Body of pancreas (tissue), 4 donors: ENCODE results near the gene HIC1. TPM values are rescaled to one million over a fixed set of nuclear protein-coding genes. Genes with fewer than 3 reads are reported as not detected.
A peak's percentile ranks its signal among the peaks of the same experiment; 100 is the strongest.

ENCODE experiments used
- ATAC-seq: fragments of 150-250 bp; one replicate; pipeline ENCODE4 v1.9.1; 2016
- DNase-seq, 4 donors: peaks; one replicate each; pipeline ENCODE4 v3.0.0-alpha.2; 2019
- H3K27ac ChIP-seq, 4 donors: fragments of 200-600 bp; sonication (generic); 1 replicate in 3 of 4; 2 replicates in 1 of 4; pipeline versions ENCODE4 v1.5.1 to v1.6.1; 2016 to 2019; ENCODE audit warnings: mild to moderate bottlenecking in 1 of 4, mixed read lengths in 1 of 4, moderate library complexity in 1 of 4
- H3K27me3 ChIP-seq, 2 donors: fragments of 200-600 bp; sonication (generic); one replicate each; pipeline ENCODE4 v1.6.0; 2016; ENCODE audit warnings: mild to moderate bottlenecking in 1 of 2
- H3K36me3 ChIP-seq, 2 donors: fragments of 200-600 bp; sonication (generic); replicated peaks in 1 of 2; 2 replicates each; pipeline ENCODE4 v1.5.1; 2016; ENCODE audit warnings: low read depth in 2 of 2; ENCODE audit not compliant: insufficient read depth in 1 of 2
- H3K4me1 ChIP-seq: fragments of 200-600 bp; sonication (generic); one replicate; pipeline ENCODE4 v1.6.0; 2016
- H3K4me3 ChIP-seq, 2 donors: fragments of 200-600 bp; sonication (generic); 1 replicate in 1 of 2; 2 replicates in 1 of 2; pipeline ENCODE4 v1.5.1; 2016 to 2019
- H3K9me3 ChIP-seq, 3 donors: fragments of 200-600 bp; sonication (generic); 1 replicate in 2 of 3; 2 replicates in 1 of 3; pipeline ENCODE4 v1.5.1; 2016
- POLR2A ChIP-seq, 3 donors: fragments of 450-650 bp; IDR thresholded peaks; one replicate each; pipeline ENCODE4 v1.6.1; 2016; ENCODE audit warnings: antibody characterized with exemption in 3 of 3, mild to moderate bottlenecking in 2 of 3
- WGBS, 2 donors: methylation state at CpG; one replicate each; pipeline ENCODE4 v1.1.5; 2017; 5-methylcytosine and 5-hydroxymethylcytosine counted together
- intact Hi-C: fragments of 100-400 bp; cut with DNase I; formaldehyde crosslinking; loops from one replicate; pipeline ENCODE4 v1.15.1; 2023
- total RNA-seq, 2 donors: library from RNA; depleted of rRNA; stranded (reverse); fragments of >200 nt; gene quantifications; one replicate each; pipeline ENCODE4 v1.1.0, GENCODE V29; 2016
- TF ChIP-seq, protein P1 (sequence below), 7 experiments: fragments of 450-650 bp in 4 of 7; fragments of 200-600 bp in 3 of 7; sonication (generic) in 3 of 7; IDR thresholded peaks; one replicate each; pipeline ENCODE4 v1.5.1; 2016 to 2019; ENCODE audit warnings: antibody characterized with exemption in 7 of 7

HIC1 gene
- total RNA-seq, 2 donors from 2014 or later, result 9.6 to 18.1 TPM

DNA sequence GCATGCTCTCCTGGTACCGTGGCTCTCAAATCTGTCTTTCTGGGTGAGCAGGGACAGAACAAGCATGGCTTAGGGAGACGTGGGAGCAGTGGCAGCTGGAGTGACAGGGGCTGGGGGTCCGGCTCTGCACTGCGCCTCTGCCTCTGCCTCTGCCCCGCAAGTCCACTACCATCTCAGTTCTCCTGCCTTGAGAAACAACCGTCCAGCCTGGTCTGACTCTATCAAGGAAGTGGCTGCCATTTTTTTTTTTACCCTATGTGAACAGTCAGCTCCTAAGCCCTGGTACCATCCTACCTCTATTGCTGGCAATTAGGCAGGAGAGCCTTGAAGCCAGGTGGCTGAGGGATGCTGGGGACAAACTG, 16.1 kb downstream of the HIC1 start:
- DNase-seq, result no peak
- H3K27ac ChIP-seq, result peak overlapping the region in 3 of 4 donors; percentile 12 to 55 (median 42)
- H3K9me3 ChIP-seq, result no peaks in the 10 kb centered on the region
- no peak for ATAC-seq
- H3K36me3 ChIP-seq, result no peaks in the 10 kb centered on the region
- H3K27me3 ChIP-seq, result no peaks in the 10 kb centered on the region
- peaks cover 13% of the 10 kb centered on the region for H3K4me1 ChIP-seq
- intact Hi-C loops, result no loop called here
- TF ChIP-seq, protein P1, sequence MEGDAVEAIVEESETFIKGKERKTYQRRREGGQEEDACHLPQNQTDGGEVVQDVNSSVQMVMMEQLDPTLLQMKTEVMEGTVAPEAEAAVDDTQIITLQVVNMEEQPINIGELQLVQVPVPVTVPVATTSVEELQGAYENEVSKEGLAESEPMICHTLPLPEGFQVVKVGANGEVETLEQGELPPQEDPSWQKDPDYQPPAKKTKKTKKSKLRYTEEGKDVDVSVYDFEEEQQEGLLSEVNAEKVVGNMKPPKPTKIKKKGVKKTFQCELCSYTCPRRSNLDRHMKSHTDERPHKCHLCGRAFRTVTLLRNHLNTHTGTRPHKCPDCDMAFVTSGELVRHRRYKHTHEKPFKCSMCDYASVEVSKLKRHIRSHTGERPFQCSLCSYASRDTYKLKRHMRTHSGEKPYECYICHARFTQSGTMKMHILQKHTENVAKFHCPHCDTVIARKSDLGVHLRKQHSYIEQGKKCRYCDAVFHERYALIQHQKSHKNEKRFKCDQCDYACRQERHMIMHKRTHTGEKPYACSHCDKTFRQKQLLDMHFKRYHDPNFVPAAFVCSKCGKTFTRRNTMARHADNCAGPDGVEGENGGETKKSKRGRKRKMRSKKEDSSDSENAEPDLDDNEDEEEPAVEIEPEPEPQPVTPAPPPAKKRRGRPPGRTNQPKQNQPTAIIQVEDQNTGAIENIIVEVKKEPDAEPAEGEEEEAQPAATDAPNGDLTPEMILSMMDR (IDR thresholded peaks at IDR 0.05), result no peak
- TF ChIP-seq POLR2A (IDR thresholded peaks at IDR 0.05), result no peak
- no peak overlapping the region for H3K4me3 ChIP-seq
- WGBS, 2 donors, result 88 to 91% methylated on average over 6 of the region's 6 CpGs

GRCh38 chr17:2071455-2072281, 16.8 kb downstream of the HIC1 start:
- no peak for TF ChIP-seq POLR2A (IDR thresholded peaks at IDR 0.05)
- TF ChIP-seq, protein P1 (IDR thresholded peaks at IDR 0.05), result no peak
- ATAC-seq, result peak; percentile 35
- H3K36me3 ChIP-seq, result no peaks in the 10 kb centered on the region
- DNase-seq, result no peak
- H3K4me1 ChIP-seq, result peaks cover 13% of the 10 kb centered on the region
- H3K4me3 ChIP-seq, result no peak overlapping the region
- no peaks in the 10 kb centered on the region for H3K9me3 ChIP-seq
- WGBS, 2 donors, result 74 to 91% methylated on average over 28 of the region's 31 CpGs
- H3K27me3 ChIP-seq, result no peaks in the 10 kb centered on the region
- H3K27ac ChIP-seq, result peak overlapping the region; percentile 12 to 55 (median 37)
- intact Hi-C loops, result no loop called here

DNA sequence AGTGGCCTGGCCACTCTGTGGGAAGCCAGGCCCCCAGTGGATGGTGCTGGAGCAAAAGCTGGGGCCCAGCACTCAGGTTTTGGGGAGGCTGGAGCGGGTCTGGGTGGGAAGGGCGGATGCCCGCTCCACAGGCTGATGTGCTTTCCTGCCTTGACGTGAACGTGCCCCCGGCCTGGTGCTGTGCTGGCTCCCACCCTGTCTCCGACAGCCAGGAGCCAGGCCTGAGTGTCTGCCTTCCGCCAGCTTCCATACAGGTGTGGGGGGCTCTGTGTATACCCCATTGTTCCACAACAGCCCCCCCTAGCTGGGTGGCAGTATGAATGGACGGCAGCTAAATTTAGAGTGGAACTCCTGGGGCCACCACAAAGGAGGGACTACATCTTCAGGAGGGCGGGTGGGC, 20.0 kb downstream of the HIC1 start:
- Histone ChIP-seq H3K27me3 (no peaks in the 10 kb centered on the region), H3K27ac (peak overlapping the region in 2 of 4 donors; percentile 18 to 27), H3K36me3 (peaks cover 0 to 4% of the 10 kb centered on the region in 2 donors), H3K9me3 (no peaks in the 10 kb centered on the region), H3K4me3 (no peak overlapping the region), H3K4me1 (peaks cover 13% of the 10 kb centered on the region)
- TF ChIP-seq, protein P1 (IDR thresholded peaks at IDR 0.05), result no peak
- DNase-seq, result no peak
- no peak for ATAC-seq
- WGBS, 2 donors, result 64 to 86% methylated on average over 3 to 10 of the region's 10 CpGs
- intact Hi-C loops, result no loop called here

DNA sequence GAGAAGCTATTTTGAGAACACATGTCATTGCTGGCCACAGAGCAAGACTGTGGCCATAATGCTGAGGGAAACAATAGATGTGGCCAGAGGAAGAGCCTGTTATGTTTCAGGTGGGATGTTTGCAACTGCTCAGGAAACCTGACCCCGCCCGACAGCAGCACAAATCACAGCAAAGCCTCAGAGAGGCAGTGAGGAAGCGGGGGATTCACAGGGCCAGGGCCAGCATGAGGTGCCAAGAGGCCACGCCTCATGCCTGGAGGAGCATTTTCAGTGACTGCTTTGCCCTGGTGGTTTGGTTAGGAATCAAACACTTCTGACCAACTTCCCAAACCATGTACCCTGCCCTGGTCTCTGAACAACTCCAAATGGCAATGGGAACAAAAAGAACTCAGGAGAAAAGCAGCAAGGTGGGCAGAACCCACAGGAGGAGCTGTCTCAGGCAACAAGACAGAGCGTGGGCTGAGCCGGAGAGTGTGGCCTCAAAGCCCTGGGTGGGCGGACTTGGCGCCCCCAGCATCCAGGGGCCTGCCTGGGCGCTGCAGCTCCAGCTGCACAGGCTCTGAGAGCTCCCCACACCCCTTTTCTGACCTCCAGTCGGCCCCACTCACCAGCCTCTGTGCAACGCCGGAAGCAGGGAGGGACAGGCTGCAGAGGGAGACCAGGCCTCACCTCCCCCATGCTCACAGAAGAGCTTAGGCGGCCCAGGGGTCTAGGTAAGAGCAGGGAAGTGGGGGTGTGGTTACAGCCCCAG, 20.6 kb downstream of the HIC1 start:
- peaks cover 0 to 4% of the 10 kb centered on the region in 2 donors for H3K36me3 ChIP-seq
- no peaks in the 10 kb centered on the region for H3K9me3 ChIP-seq
- no peak overlapping the region for H3K4me3 ChIP-seq
- H3K27me3 ChIP-seq, result no peaks in the 10 kb centered on the region
- ATAC-seq (peak; percentile 20), DNase-seq (no peak)
- intact Hi-C loops, result no loop called here
- 85 to 86% methylated on average over 11 to 13 of the region's 13 CpGs for WGBS, 2 donors
- H3K4me1 ChIP-seq, result peaks cover 7% of the 10 kb centered on the region
- peak overlapping the region in 2 of 4 donors; percentile 4 to 44 for H3K27ac ChIP-seq
- no peak for TF ChIP-seq POLR2A (IDR thresholded peaks at IDR 0.05)
- TF ChIP-seq, protein P1 (IDR thresholded peaks at IDR 0.05), result no peak
